GM08714 (cell line): ENCODE data around the gene FBLN1.

Experiments
- H3K4me3 ChIP-seq: fragments of 200-500 bp; sonication (Bioruptor generic); 2 replicates; pipeline ENCODE4 v1.5.1; 2014; ENCODE audit warnings: mild to moderate bottlenecking, low read length, inconsistent platforms
- ZNF274 ChIP-seq: IDR thresholded peaks from 2 replicates; pipeline ENCODE4 v1.6.1; 2012; ENCODE audit warnings: mild to moderate bottlenecking, low read depth, low read length

Gene FBLN1

GRCh38 chr22:45629469-45630089 lies 126.9 kb downstream of the FBLN1 start:
- no peak for TF ChIP-seq ZNF274
- H3K4me3 ChIP-seq: no peak overlapping the region

DNA sequence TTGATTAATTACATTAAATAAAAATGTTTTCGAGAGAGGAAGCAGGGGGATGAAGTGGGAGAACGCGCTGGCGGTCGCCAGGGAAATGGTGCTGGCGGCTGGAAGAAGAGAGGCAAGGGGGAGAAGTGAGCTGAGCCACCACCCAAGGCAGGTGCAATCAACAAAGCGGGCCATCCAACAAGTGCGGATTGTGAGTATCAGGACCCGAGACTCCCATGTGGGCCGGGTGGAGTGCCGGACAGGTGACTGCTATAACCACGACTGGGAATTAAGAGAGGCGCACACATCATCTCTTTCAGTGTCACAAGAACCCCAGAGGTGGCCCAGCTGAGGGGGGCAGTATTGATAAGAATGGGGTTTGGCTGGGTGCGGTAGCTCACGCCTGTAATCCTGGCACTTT lies 127.8 kb downstream of the FBLN1 start:
- no peak for TF ChIP-seq ZNF274
- H3K4me3 ChIP-seq: no peak overlapping the region

- H3K4me3 ChIP-seq: no peak overlapping the region
- no peak for TF ChIP-seq ZNF274
Measured at GRCh38 chr22:45631140-45631840, 128.6 kb downstream of the FBLN1 start.

GRCh38 chr22:45631841-45632238 lies 129.2 kb downstream of the FBLN1 start:
- no peak for TF ChIP-seq ZNF274
- H3K4me3 ChIP-seq: no peak overlapping the region

GRCh38 chr22:45632791-45633515 lies 130.3 kb downstream of the FBLN1 start:
- H3K4me3 ChIP-seq: no peak overlapping the region
- TF ChIP-seq ZNF274: no peak

- no peak for TF ChIP-seq ZNF274
- no peak overlapping the region for H3K4me3 ChIP-seq
Measured at GRCh38 chr22:45636683-45637082, 134.0 kb downstream of the FBLN1 start.

DNA sequence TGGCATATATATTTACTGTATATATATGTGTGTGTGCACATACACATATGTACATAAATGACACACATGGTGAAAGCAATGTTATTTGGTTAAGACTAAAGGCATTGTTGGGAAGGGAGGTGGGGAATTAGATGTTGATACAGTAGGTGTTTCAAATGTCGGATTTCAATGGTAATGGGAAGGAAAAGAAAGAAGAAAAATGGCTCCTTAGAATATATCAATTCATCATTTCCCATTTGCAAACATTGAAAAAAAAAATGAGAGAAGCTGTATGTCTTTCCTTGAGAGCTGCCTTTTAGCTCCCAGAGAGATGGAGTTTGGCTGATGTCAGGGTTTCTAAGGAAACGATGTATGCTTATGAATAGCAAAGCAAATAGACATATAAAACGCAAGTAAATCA lies 135.5 kb downstream of the FBLN1 start:
- H3K4me3 ChIP-seq: no peak overlapping the region
- no peak for TF ChIP-seq ZNF274

- H3K4me3 ChIP-seq: no peak overlapping the region
- no peak for TF ChIP-seq ZNF274
Measured at GRCh38 chr22:45638834-45639746, 136.4 kb downstream of the FBLN1 start.

DNA sequence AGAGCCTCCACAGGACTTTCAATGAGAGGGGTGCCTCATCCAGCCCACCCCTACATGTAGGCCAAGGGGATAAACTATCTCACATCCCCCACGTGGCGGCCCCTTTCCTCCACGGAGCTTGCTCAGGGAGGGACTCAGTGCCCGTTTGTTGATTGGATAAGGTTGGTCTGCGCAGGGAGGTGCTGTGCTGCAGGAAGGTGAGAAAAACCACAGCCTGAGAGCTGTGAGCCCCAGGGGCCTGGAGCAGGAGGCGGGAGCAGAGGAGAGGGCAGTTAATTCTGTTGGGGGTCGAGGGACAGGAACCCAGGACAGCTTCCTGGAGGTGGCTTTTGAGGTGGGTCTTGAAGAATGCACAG lies 137.0 kb downstream of the FBLN1 start:
- TF ChIP-seq ZNF274: no peak
- H3K4me3 ChIP-seq: no peak overlapping the region

DNA sequence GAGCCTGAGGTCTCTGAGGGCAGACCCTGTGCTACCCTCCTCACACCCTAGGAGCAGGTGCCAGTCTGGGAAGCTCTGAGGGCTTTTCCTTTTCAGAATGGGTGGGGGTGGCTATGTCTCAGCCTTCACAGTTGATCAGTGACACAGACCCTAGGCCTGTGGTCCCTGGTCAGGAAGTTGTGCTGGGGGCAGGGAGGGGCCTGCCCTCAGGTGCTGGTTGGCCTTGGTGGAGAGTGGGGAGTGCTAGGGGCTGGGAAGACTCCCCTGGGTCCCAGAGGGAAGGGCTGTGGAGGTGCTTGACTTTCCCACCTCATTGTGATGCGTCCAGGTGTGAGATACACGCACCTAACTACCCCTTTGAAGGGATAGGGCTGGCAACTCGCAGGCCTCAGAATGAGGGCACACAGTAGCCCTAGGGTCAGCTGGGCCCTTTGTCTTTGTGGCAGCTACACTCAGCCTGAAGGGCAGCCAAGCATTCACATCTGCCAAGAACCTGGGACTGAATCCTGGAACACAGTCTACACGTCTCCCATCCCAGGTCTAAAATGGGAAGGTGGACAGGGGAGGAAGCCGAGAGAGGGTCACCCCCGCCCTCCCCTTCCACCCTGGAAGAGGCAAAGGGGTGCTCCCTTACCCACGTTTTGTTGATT lies 137.7 kb downstream of the FBLN1 start:
- no peak overlapping the region for H3K4me3 ChIP-seq
- TF ChIP-seq ZNF274: no peak

GRCh38 chr22:45640941-45641621 lies 138.4 kb downstream of the FBLN1 start:
- no peak overlapping the region for H3K4me3 ChIP-seq
- TF ChIP-seq ZNF274: no peak

DNA sequence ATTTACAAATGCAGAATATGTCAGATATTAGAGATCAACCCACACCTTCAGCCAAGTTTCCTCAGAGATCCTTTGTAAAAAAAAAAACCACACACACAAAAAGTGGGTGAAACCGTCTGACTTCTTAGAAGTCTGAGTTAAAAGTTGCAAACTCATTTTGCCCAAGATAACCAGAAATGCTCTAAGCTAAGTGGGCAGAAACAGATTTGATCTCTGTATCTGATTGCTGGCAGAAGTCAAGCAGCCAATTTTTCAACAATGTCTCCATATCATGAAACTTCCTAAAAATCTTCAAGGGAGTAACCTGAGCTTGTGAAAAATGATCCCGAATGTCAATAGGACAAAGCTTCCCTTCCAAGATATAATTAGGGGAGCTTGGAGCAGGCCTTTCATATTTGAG lies 140.3 kb downstream of the FBLN1 start:
- H3K4me3 ChIP-seq: no peak overlapping the region
- no peak for TF ChIP-seq ZNF274

GRCh38 chr22:45644714-45645113 lies 142.0 kb downstream of the FBLN1 start:
- no peak for TF ChIP-seq ZNF274
- no peak overlapping the region for H3K4me3 ChIP-seq
